Neural cell (in vitro differentiated cells): ENCODE data around the gene ADAM11.

Experiments
- EP300 ChIP-seq: fragments of 450-650 bp; conservative IDR thresholded peaks from 2 replicates; pipeline ENCODE4 v1.6.1; 2014; ENCODE audit warnings: antibody characterized with exemption, mild to moderate bottlenecking, moderate library complexity; ENCODE audit not compliant: poor library complexity, severe bottlenecking
- EZH2 ChIP-seq: fragments of 200-600, 300-800 bp; shearing (Covaris generic), sonication (generic); IDR thresholded peaks from 2 replicates; pipeline ENCODE4 v1.6.1; 2014; ENCODE audit warnings: antibody characterized with exemption, low read length, borderline replicate concordance, mild to moderate bottlenecking; ENCODE audit not compliant: insufficient read depth, poor library complexity, severe bottlenecking
- MXI1 ChIP-seq: fragments of 450-650 bp; conservative IDR thresholded peaks from 2 replicates; pipeline ENCODE4 v1.6.1; 2014; ENCODE audit warnings: antibody characterized with exemption, mild to moderate bottlenecking; ENCODE audit not compliant: poor library complexity, severe bottlenecking
- POLR2AphosphoS5 ChIP-seq: IDR thresholded peaks from 2 replicates; pipeline ENCODE4 v1.6.1; 2012
- RAD21 ChIP-seq: fragments of 450-650 bp; conservative IDR thresholded peaks from 2 replicates; pipeline ENCODE4 v1.6.1; 2014; ENCODE audit warnings: antibody characterized with exemption, mild to moderate bottlenecking, moderate library complexity
- SMC3 ChIP-seq: fragments of 450-650 bp; conservative IDR thresholded peaks from 2 replicates; pipeline ENCODE4 v1.6.1; 2014; ENCODE audit warnings: antibody characterized with exemption, mild to moderate bottlenecking, moderate library complexity; ENCODE audit not compliant: poor library complexity
- TAF1 ChIP-seq: IDR thresholded peaks from 2 replicates; pipeline ENCODE4 v1.6.1; 2012; ENCODE audit warnings: low read depth
- TF ChIP-seq, protein P1 (sequence below): fragments of 450-650 bp; IDR thresholded peaks from 2 replicates; pipeline ENCODE4 v1.5.1; 2014; ENCODE audit warnings: antibody characterized with exemption, mild to moderate bottlenecking, moderate library complexity; ENCODE audit not compliant: poor library complexity, severe bottlenecking
- TF ChIP-seq, protein P2 (sequence below): IDR thresholded peaks from 2 replicates; pipeline ENCODE4 v1.6.1; 2012; ENCODE audit warnings: borderline replicate concordance

GRCh38 chr17:44781551-44782325, 22.9 kb downstream of the ADAM11 start:
- TF ChIP-seq, protein P1, sequence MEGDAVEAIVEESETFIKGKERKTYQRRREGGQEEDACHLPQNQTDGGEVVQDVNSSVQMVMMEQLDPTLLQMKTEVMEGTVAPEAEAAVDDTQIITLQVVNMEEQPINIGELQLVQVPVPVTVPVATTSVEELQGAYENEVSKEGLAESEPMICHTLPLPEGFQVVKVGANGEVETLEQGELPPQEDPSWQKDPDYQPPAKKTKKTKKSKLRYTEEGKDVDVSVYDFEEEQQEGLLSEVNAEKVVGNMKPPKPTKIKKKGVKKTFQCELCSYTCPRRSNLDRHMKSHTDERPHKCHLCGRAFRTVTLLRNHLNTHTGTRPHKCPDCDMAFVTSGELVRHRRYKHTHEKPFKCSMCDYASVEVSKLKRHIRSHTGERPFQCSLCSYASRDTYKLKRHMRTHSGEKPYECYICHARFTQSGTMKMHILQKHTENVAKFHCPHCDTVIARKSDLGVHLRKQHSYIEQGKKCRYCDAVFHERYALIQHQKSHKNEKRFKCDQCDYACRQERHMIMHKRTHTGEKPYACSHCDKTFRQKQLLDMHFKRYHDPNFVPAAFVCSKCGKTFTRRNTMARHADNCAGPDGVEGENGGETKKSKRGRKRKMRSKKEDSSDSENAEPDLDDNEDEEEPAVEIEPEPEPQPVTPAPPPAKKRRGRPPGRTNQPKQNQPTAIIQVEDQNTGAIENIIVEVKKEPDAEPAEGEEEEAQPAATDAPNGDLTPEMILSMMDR, result no peak
- TF ChIP-seq RAD21, result no peak
- no peak for TF ChIP-seq POLR2AphosphoS5
- TF ChIP-seq TAF1, result no peak
- TF ChIP-seq SMC3, result no peak
- TF ChIP-seq EP300, result no peak
- TF ChIP-seq EZH2, result no peak
- TF ChIP-seq, protein P2, sequence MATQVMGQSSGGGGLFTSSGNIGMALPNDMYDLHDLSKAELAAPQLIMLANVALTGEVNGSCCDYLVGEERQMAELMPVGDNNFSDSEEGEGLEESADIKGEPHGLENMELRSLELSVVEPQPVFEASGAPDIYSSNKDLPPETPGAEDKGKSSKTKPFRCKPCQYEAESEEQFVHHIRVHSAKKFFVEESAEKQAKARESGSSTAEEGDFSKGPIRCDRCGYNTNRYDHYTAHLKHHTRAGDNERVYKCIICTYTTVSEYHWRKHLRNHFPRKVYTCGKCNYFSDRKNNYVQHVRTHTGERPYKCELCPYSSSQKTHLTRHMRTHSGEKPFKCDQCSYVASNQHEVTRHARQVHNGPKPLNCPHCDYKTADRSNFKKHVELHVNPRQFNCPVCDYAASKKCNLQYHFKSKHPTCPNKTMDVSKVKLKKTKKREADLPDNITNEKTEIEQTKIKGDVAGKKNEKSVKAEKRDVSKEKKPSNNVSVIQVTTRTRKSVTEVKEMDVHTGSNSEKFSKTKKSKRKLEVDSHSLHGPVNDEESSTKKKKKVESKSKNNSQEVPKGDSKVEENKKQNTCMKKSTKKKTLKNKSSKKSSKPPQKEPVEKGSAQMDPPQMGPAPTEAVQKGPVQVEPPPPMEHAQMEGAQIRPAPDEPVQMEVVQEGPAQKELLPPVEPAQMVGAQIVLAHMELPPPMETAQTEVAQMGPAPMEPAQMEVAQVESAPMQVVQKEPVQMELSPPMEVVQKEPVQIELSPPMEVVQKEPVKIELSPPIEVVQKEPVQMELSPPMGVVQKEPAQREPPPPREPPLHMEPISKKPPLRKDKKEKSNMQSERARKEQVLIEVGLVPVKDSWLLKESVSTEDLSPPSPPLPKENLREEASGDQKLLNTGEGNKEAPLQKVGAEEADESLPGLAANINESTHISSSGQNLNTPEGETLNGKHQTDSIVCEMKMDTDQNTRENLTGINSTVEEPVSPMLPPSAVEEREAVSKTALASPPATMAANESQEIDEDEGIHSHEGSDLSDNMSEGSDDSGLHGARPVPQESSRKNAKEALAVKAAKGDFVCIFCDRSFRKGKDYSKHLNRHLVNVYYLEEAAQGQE, result no peak
- no peak for TF ChIP-seq MXI1
